ENCODE data around the gene SLC2A9. TPM values are rescaled to one million over a fixed set of nuclear protein-coding genes. Genes with fewer than 3 reads are reported as not detected.

Gene SLC2A9
- total RNA-seq, 2 donors from 2014 or later, result 9.8 to 15.3 TPM

- H3K4me1 ChIP-seq (replicated peaks), result no peaks in the 10 kb centered on the region
- DNase-seq (ENCODE audit: low spot score), result no peak
- 81% methylated on average over 9 of the region's 9 CpGs for WGBS
- H3K4me3 ChIP-seq, result no peak overlapping the region
- TF ChIP-seq POLR2AphosphoS5 (IDR thresholded peaks at IDR 0.05) (no peak), POLR2A (IDR thresholded peaks at IDR 0.05) (no peak), CTCF (IDR thresholded peaks at IDR 0.05) (no peak)
- no peaks in the 10 kb centered on the region for H3K27me3 ChIP-seq (replicated peaks; ENCODE audit: insufficient read depth)
- no peak overlapping the region for H3K27ac ChIP-seq
- intact Hi-C loops (cut with DNase I), result no loop called here
- no peaks in the 10 kb centered on the region for H3K9me3 ChIP-seq
- H3K36me3 ChIP-seq, result no peaks in the 10 kb centered on the region
These were observed 5.2 kb upstream of the SLC2A9 start for GRCh38 chr4:10026485-10026884.

DNA sequence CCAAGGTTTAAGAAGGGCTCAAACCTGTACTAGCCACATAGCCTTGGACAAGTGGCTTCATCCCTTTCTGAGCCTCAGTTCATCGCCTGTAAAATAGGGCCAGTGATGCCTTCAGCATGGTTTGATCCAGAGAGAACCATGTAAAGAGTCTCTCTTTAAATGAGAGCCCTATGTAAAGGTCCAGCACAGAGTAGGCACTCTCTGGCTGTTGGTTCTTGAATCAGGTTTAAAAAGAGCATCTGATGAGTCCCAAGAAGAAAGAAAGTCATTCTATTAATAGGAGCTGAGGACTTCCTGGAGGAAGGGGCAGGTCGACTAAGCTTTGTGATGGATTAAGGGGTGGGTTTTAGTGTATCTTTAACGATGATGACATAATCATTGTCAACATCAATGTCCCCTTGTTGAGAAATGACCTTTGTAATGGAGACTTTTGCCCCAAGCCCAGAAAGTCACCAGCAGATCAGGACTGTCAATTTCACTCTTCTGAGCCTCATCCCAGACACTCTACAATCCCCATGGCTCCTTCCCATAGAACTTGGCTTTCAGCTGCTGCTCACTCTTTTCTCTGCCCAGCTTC is 4.0 kb upstream of the SLC2A9 start:
- no peaks in the 10 kb centered on the region for H3K36me3 ChIP-seq
- TF ChIP-seq POLR2AphosphoS5 (IDR thresholded peaks at IDR 0.05) (no peak), CTCF (IDR thresholded peaks at IDR 0.05) (no peak), POLR2A (IDR thresholded peaks at IDR 0.05) (no peak)
- no peaks in the 10 kb centered on the region for H3K4me1 ChIP-seq (replicated peaks)
- intact Hi-C loops (cut with DNase I), result no loop called here
- no peak overlapping the region for H3K4me3 ChIP-seq
- WGBS, result 75% methylated on average over 3 of the region's 3 CpGs
- no peak for DNase-seq (ENCODE audit: low spot score)
- no peaks in the 10 kb centered on the region for H3K9me3 ChIP-seq
- no peaks in the 10 kb centered on the region for H3K27me3 ChIP-seq (replicated peaks; ENCODE audit: insufficient read depth)
- H3K27ac ChIP-seq, result no peak overlapping the region

DNA sequence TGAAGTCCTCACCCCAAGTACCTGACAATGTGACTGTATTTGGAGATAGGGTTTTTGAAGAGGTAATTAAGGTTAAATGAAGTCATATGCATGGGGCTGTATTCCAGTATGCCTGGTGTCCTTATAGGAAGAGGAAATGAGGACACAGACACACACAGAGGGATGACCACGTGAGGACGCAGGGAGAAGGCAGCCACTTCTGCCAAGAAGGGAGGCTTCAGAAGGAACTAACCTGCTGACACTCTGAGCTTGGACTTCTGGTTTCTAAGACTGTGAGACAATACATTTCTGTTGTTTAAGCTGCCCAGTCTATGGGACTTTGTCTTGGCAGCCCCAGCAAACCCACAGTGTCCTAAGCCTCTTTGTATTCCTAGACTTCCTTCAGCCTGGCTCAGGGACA is 3.0 kb upstream of the SLC2A9 start:
- intact Hi-C loops (cut with DNase I), result no loop called here
- Histone ChIP-seq H3K36me3 (no peaks in the 10 kb centered on the region), H3K9me3 (no peaks in the 10 kb centered on the region), H3K4me1 (replicated peaks) (peaks cover 4% of the 10 kb centered on the region), H3K27me3 (replicated peaks; ENCODE audit: insufficient read depth) (no peaks in the 10 kb centered on the region), H3K27ac (no peak overlapping the region), H3K4me3 (no peak overlapping the region)
- 65% methylated on average over 2 of the region's 2 CpGs for WGBS
- no peak for DNase-seq (ENCODE audit: low spot score)
- TF ChIP-seq POLR2A (IDR thresholded peaks at IDR 0.05) (no peak), POLR2AphosphoS5 (IDR thresholded peaks at IDR 0.05) (no peak), CTCF (IDR thresholded peaks at IDR 0.05) (no peak)

- intact Hi-C loops (cut with DNase I), result no loop called here
- peaks cover 7% of the 10 kb centered on the region for H3K4me1 ChIP-seq (replicated peaks)
- WGBS, result 86% methylated on average over 7 of the region's 7 CpGs
- H3K27me3 ChIP-seq (replicated peaks; ENCODE audit: insufficient read depth), result no peaks in the 10 kb centered on the region
- H3K4me3 ChIP-seq, result no peak overlapping the region
- no peaks in the 10 kb centered on the region for H3K9me3 ChIP-seq
- no peak for DNase-seq (ENCODE audit: low spot score)
- H3K36me3 ChIP-seq, result no peaks in the 10 kb centered on the region
- TF ChIP-seq POLR2A (IDR thresholded peaks at IDR 0.05) (no peak), CTCF (IDR thresholded peaks at IDR 0.05) (no peak), POLR2AphosphoS5 (IDR thresholded peaks at IDR 0.05) (no peak)
- no peak overlapping the region for H3K27ac ChIP-seq
These were observed 2.5 kb upstream of the SLC2A9 start for GRCh38 chr4:10023806-10024205.

- TF ChIP-seq CTCF (IDR thresholded peaks at IDR 0.05), result no peak
- TF ChIP-seq POLR2A (IDR thresholded peaks at IDR 0.05), result no peak
- TF ChIP-seq POLR2AphosphoS5 (IDR thresholded peaks at IDR 0.05), result no peak
- H3K27ac ChIP-seq, result no peak overlapping the region
- DNase-seq (ENCODE audit: low spot score), result no peak
- H3K4me3 ChIP-seq, result no peak overlapping the region
- no peaks in the 10 kb centered on the region for H3K27me3 ChIP-seq (replicated peaks; ENCODE audit: insufficient read depth)
- H3K36me3 ChIP-seq, result no peaks in the 10 kb centered on the region
- 90% methylated on average over 5 of the region's 5 CpGs for WGBS
- no peaks in the 10 kb centered on the region for H3K9me3 ChIP-seq
- peaks cover 7% of the 10 kb centered on the region for H3K4me1 ChIP-seq (replicated peaks)
- intact Hi-C loops (cut with DNase I), result no loop called here
These were observed 1.7 kb upstream of the SLC2A9 start for GRCh38 chr4:10023050-10023419.
